Stimulated activated memory B cell treated with anti-CD40 and anti-IgM and Interleukin-4, amounts not matched to agents 10 μg/mL and 1 μg/mL and 100 μg/mL, for 72 hours (primary cell): ENCODE measurements around the gene BOD1L1.

Source experiments
- ATAC-seq: fragments of 150-1000 bp; cut with Tn5 transposase; 2 replicates; pipeline ENCODE4 v1.10.0; 2021
- H3K27ac Mint-ChIP-seq: one replicate; pipeline ENCODE4 v1.8.0; 2022; ENCODE audit warnings: mild to moderate bottlenecking, mixed read lengths
- H3K27me3 Mint-ChIP-seq: one replicate; pipeline ENCODE4 v1.8.0; 2022; ENCODE audit warnings: mixed read lengths
- H3K36me3 Mint-ChIP-seq: one replicate; pipeline ENCODE4 v1.8.0; 2022; ENCODE audit warnings: mixed read lengths
- H3K4me1 Mint-ChIP-seq: one replicate; pipeline ENCODE4 v1.8.0; 2022; ENCODE audit warnings: mixed read lengths
- H3K4me3 Mint-ChIP-seq: one replicate; pipeline ENCODE4 v1.8.0; 2022; ENCODE audit warnings: mild to moderate bottlenecking, moderate library complexity, mixed read lengths
- H3K9me3 Mint-ChIP-seq: one replicate; pipeline ENCODE4 v1.8.0; 2022; ENCODE audit warnings: mixed read lengths

Gene BOD1L1

DNA sequence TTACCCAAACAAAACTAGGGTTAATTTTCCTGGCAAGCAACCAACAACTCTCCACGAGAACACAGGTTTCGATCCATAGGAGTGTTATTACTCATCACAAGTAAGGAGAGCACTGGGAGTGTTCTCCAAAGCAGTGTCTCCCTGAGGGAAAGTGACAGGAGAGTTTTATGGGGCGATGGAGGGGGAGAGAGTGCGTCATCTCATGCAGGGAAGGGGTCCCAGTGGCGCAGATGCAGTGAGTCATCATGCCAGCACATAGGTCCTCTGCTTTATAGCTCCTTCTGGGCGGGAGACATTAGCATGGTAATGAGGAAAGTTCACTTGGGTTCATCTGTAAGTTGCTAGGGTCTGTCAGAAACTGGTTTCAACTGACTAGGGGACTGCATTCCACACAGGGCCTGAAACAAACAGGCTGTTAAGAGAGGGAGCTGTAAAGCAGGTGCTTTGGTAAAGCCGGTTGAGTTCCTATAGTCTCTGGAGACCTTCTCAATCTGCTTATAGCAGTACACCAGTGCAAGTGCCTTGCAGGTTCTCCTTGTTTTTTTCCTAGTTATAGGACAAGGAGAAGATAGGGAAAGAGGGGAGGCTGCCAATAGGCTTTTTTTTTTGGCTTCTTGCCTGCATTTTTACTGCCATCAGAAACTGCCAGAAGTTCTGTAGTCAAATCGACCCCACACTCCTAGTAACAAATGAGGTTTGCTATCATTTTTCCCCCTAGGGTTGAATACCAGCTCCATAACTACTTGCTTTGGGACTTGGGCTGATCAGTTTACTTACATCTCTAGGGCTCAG is 12.8 kb upstream of the BOD1L1 start:
- Mint-ChIP-seq H3K27ac (no peak overlapping the region), H3K36me3 (no peaks in the 10 kb centered on the region), H3K27me3 (peaks cover 17% of the 10 kb centered on the region), H3K4me3 (no peak overlapping the region), H3K4me1 (no peaks in the 10 kb centered on the region), H3K9me3 (no peaks in the 10 kb centered on the region)
- ATAC-seq: no peak

GRCh38 chr4:13635286-13635799 is 7.8 kb upstream of the BOD1L1 start:
- Mint-ChIP-seq H3K27me3 (peaks cover 16% of the 10 kb centered on the region), H3K27ac (no peak overlapping the region), H3K36me3 (no peaks in the 10 kb centered on the region), H3K4me1 (no peaks in the 10 kb centered on the region), H3K4me3 (no peak overlapping the region), H3K9me3 (no peaks in the 10 kb centered on the region)
- ATAC-seq: no peak

DNA sequence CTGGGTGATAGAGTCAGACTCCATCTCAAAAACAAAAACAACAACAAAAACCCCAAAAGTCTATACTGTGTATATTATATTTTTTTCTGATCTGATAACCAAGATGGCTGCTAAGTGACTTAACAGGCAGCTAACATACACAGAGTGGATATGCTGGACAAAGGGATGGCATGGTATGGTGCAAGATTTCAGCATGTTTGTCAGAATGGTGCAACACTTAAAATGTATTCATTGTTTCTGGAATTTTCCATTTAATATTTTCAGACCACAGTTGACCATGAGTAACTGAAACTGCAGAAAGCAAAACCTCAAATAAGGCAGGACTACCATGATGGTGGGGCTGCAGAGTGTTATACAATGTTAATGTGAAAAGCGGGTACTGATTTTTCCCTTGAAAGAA is 6.1 kb upstream of the BOD1L1 start:
- no peaks in the 10 kb centered on the region for H3K36me3 Mint-ChIP-seq
- ATAC-seq: no peak

DNA sequence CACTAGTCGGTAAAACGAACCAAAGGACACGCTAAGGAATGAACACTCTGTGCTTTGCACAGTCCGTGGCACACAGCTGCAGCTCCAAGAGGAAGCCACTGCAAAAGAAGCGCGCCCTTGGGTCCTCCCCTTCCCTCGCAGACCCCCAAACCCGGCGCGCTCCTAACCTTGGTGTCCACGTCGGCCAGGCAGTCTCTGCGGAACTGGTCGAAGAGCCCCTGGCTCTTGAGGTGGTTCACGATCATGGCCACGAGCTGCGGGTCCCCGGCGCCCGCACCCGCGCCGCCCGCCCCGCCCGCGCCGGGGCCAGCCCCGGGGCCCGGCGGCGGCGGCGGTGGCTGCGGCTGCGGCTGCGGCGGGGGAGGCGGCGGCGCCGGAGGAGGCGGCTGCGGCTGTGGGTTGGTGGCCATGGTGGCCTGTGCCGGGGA is 333 bp downstream of the BOD1L1 start:
- peak overlapping the region; percentile 94 for H3K4me3 Mint-ChIP-seq

More for the DNA sequence above, 6.1 kb upstream of the BOD1L1 start:
- H3K27me3 Mint-ChIP-seq: peaks cover under 1% of the 10 kb centered on the region
- H3K4me1 Mint-ChIP-seq: no peaks in the 10 kb centered on the region
- no peak overlapping the region for H3K4me3 Mint-ChIP-seq
- no peaks in the 10 kb centered on the region for H3K9me3 Mint-ChIP-seq
- no peak overlapping the region for H3K27ac Mint-ChIP-seq

GRCh38 chr4:13626492-13627177 is 890 bp downstream of the BOD1L1 start:
- Mint-ChIP-seq H3K9me3 (no peaks in the 10 kb centered on the region), H3K4me1 (peaks cover 57% of the 10 kb centered on the region), H3K27me3 (no peaks in the 10 kb centered on the region), H3K36me3 (peaks cover 26% of the 10 kb centered on the region), H3K4me3 (peak overlapping the region; percentile 80), H3K27ac (peak overlapping the region; percentile 97)
- no peak for ATAC-seq

More for the DNA sequence above, 333 bp downstream of the BOD1L1 start:
- no peak for ATAC-seq
- Mint-ChIP-seq H3K9me3 (no peaks in the 10 kb centered on the region), H3K4me1 (peaks cover 51% of the 10 kb centered on the region), H3K27ac (peak overlapping the region; percentile 97), H3K27me3 (no peaks in the 10 kb centered on the region), H3K36me3 (peaks cover 21% of the 10 kb centered on the region)

DNA sequence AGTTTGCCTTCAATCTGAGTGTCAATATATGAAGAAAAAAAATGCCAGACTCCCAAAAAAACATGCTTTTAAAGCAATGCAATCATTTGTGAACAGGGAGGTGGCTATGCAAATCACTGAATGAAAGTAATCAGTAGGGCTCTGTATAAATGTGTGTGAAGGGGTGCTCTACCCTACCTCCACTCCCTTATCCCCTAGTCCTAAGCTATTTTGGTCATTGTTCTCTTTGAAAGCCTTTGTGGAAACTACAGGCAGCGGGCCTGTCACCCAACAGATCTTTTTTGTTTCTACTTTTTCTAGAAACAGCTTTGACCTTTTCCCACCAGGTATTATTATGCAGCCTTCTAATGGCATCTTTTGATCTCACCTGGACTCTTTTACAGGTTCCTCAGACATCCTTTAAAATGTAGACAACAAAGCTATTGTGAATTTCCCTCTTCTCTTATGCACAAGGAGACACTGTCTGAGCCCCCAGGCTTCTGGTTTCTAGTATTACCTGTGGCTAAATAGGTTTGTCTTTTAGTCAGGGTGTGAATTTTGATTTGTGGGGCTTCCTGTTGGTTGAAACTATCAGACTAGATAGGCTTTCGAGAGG is 9.2 kb downstream of the BOD1L1 start:
- H3K4me3 Mint-ChIP-seq: no peak overlapping the region
- H3K27ac Mint-ChIP-seq: no peak overlapping the region
- H3K27me3 Mint-ChIP-seq: no peaks in the 10 kb centered on the region
- H3K4me1 Mint-ChIP-seq: peaks cover 58% of the 10 kb centered on the region
- ATAC-seq: no peak
- H3K36me3 Mint-ChIP-seq: peaks cover 48% of the 10 kb centered on the region
- no peaks in the 10 kb centered on the region for H3K9me3 Mint-ChIP-seq

DNA sequence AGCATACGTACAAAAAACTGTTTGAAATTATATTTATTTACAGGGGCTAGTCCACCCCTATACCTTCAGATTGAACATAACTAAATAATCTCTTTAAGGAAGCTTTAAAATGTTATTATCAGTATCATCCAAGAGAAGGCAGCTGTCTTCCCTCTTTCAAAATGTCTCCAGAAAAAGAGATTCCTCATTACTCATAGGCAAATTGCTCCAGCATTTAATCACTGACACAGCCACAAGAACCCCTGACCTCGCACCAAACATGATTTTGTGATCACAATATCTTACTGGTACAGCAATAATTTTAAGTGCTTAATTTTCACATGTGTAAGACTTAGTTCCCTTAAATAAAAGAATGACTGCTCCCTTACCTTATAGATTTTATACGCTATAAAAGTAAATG is 9.7 kb downstream of the BOD1L1 start:
- no peak overlapping the region for H3K27ac Mint-ChIP-seq
- H3K27me3 Mint-ChIP-seq: no peaks in the 10 kb centered on the region
- no peaks in the 10 kb centered on the region for H3K9me3 Mint-ChIP-seq
- peaks cover 55% of the 10 kb centered on the region for H3K4me1 Mint-ChIP-seq
- H3K36me3 Mint-ChIP-seq: peaks cover 45% of the 10 kb centered on the region
- no peak for ATAC-seq
- no peak overlapping the region for H3K4me3 Mint-ChIP-seq

DNA sequence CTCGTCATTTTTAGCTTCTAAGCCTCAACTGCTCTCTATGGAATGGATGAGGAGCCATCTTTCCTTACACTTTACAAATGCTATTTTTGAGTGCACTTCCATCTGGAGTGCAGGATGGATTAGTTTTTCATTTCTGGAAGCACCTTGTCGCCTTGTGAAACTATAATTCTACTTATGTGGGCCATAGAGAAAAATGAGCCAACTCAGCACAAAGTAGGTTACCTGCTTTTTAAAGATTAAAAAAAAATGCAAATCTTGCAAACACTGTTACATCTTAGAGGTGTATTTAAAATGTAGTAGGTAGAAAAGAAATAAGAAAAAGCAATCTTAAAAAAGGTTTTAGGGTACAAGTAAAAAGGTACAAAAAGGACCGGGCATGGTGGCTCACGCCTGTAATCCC is 10.9 kb downstream of the BOD1L1 start:
- peaks cover 36% of the 10 kb centered on the region for H3K36me3 Mint-ChIP-seq
- no peak for ATAC-seq

DNA sequence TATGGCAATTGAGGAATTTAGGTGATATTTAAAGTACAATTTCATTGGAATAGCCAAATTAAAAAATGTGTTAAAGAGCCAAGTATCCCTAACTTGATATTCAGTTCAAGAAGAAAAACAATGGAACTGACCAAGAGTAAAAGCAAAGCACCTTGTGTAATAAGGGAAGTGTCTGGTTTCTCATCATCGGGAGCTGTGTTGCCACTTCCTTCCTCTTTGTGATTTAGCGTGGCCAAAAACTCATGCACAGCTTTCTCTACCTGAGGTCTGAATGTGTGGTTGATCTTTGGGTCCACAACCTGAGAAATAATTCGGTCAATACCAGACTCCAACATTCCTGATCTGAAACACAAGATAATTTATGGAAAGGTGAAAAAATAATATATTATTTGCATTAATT is 12.4 kb downstream of the BOD1L1 start:
- Mint-ChIP-seq H3K27me3 (no peaks in the 10 kb centered on the region), H3K4me1 (peaks cover 51% of the 10 kb centered on the region), H3K27ac (no peak overlapping the region), H3K36me3 (peaks cover 42% of the 10 kb centered on the region), H3K4me3 (no peak overlapping the region), H3K9me3 (no peaks in the 10 kb centered on the region)
- ATAC-seq: peak; percentile 80

More for the DNA sequence above, 10.9 kb downstream of the BOD1L1 start:
- Mint-ChIP-seq H3K27ac (no peak overlapping the region), H3K9me3 (no peaks in the 10 kb centered on the region), H3K27me3 (no peaks in the 10 kb centered on the region), H3K4me3 (no peak overlapping the region), H3K4me1 (peaks cover 55% of the 10 kb centered on the region)

DNA sequence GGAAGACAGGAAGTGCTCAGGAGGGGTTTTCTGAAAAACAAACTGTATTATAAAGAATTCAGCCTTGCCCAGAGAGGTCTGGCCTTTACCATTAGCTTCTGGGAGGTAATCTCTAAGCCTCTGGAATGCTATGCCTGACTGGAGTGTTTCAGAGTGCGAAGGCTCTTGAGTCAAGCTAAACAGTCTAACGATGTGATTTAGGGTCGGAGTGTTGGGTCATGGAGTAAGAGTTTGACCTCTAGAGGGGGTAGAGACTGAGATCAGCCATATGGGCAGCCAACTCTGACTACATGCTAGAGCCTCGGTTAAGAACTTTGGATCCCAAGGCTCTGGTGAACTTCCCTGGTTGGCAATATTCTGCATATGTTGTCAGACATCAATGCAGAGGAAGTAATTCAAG is 15.0 kb downstream of the BOD1L1 start:
- peaks cover 50% of the 10 kb centered on the region for H3K4me1 Mint-ChIP-seq
- peaks cover 61% of the 10 kb centered on the region for H3K36me3 Mint-ChIP-seq

GRCh38 chr4:13611283-13611842 is 16.2 kb downstream of the BOD1L1 start:
- peak overlapping the region; percentile 46 for H3K4me3 Mint-ChIP-seq
- H3K36me3 Mint-ChIP-seq: peaks cover 62% of the 10 kb centered on the region
- peak; percentile 97 for ATAC-seq
- H3K27ac Mint-ChIP-seq: peak overlapping the region; percentile 80
- H3K4me1 Mint-ChIP-seq: peaks cover 48% of the 10 kb centered on the region
- H3K27me3 Mint-ChIP-seq: no peaks in the 10 kb centered on the region
- H3K9me3 Mint-ChIP-seq: no peaks in the 10 kb centered on the region

More for the DNA sequence above, 15.0 kb downstream of the BOD1L1 start:
- Mint-ChIP-seq H3K27ac (peak overlapping the region; percentile 80), H3K27me3 (no peaks in the 10 kb centered on the region), H3K4me3 (no peak overlapping the region), H3K9me3 (no peaks in the 10 kb centered on the region)
- ATAC-seq: no peak

DNA sequence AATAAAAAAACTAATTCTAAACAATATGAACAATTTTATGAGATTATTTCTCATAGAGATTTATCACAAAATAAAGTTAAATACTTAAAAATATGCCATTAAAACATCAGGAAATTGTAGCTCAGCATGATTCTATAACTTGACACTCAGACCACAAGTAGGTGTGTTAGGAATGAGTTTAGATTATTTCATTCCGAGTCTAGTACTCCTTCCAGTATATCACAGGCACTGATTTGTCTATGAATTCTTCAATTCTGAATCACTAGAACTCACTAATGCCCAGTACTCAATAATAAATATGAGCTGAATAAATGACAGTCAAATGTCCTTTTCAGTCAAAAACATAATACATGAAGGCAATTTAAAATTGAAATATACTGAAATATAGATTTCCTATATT is 22.2 kb downstream of the BOD1L1 start:
- peaks cover 35% of the 10 kb centered on the region for H3K4me1 Mint-ChIP-seq
- no peak overlapping the region for H3K27ac Mint-ChIP-seq
- H3K4me3 Mint-ChIP-seq: no peak overlapping the region
- no peak for ATAC-seq
- no peaks in the 10 kb centered on the region for H3K27me3 Mint-ChIP-seq
- H3K36me3 Mint-ChIP-seq: peaks cover 76% of the 10 kb centered on the region
- peaks cover 3% of the 10 kb centered on the region for H3K9me3 Mint-ChIP-seq

DNA sequence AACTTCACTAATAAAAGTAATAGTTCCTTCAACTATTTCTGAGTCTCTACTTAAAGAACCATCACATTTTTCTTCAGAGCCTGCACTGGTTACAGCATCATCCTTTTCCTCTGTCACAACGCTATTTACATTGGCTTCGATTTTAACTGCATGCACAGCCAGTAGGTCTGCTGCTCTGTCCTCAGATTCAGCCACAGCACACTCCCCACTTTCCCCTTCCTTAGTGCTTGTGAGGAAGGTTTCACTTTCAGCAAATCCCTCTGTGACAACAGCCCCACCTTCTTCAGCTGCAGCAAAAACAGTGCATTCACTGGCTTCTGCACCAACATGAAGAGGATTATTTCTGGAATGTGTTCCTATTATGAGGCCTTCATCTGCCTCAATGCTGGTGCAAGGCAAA is 25.7 kb downstream of the BOD1L1 start:
- no peaks in the 10 kb centered on the region for H3K27me3 Mint-ChIP-seq
- peaks cover 36% of the 10 kb centered on the region for H3K4me1 Mint-ChIP-seq
- peak overlapping the region; percentile 2 for H3K27ac Mint-ChIP-seq
- peaks cover 65% of the 10 kb centered on the region for H3K36me3 Mint-ChIP-seq
- H3K4me3 Mint-ChIP-seq: no peak overlapping the region
- peaks cover 3% of the 10 kb centered on the region for H3K9me3 Mint-ChIP-seq
- ATAC-seq: no peak

DNA sequence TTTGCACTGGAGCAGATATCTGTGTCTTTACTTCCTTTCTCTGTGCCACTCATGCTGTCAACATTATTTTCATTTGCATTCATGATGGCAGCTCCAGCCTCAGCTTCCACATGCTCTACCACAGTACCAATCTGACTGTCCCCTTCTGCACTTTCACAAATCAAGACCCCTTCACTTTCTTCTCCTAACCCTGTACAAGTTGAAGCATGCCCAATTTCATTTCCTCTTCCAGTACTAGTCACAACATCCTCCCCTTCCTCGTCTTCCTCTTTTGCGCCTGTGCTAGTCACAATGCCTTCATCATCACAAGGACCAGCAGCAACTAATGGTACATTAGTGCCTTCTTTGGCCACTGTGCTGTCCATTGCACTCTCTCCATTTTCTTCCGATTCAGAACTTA is 26.5 kb downstream of the BOD1L1 start:
- peaks cover 3% of the 10 kb centered on the region for H3K9me3 Mint-ChIP-seq
- no peak overlapping the region for H3K4me3 Mint-ChIP-seq
- H3K36me3 Mint-ChIP-seq: peaks cover 67% of the 10 kb centered on the region
- peak; percentile 96 for ATAC-seq
- peak overlapping the region; percentile 2 for H3K27ac Mint-ChIP-seq
- H3K4me1 Mint-ChIP-seq: peaks cover 36% of the 10 kb centered on the region
- no peaks in the 10 kb centered on the region for H3K27me3 Mint-ChIP-seq

DNA sequence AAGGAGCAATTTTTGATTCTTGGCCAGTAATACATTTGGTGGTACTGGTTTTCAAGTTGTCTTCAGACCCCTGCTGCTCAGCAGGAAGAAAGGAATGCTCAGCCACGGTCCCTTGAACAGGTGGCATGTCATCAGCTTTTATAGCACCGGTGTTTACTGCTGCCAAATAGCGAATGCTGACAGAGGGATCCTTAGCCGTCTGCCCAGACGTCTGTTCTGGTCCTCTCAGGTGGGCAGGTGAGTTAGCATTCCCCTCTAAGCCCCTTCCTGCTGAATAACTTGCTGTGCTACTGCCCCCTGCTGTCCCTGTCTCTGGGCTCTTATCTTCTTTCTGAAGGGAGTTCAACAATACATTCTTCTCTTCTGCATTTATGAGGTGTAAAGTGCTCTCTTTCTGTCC is 28.4 kb downstream of the BOD1L1 start:
- peaks cover 68% of the 10 kb centered on the region for H3K36me3 Mint-ChIP-seq
- ATAC-seq: no peak
- peaks cover 3% of the 10 kb centered on the region for H3K9me3 Mint-ChIP-seq
- peaks cover 36% of the 10 kb centered on the region for H3K4me1 Mint-ChIP-seq
- no peak overlapping the region for H3K27ac Mint-ChIP-seq
- H3K4me3 Mint-ChIP-seq: no peak overlapping the region
- H3K27me3 Mint-ChIP-seq: no peaks in the 10 kb centered on the region
